Fibroblast of mammary gland (primary cell): ENCODE data around the gene ATP2C2.
"Not testable (repeated sequence)": the region's sequence is repeated elsewhere in the genome, so short reads cannot be mapped to it uniquely, and the experiment has no call there.

ENCODE experiments used
- DNase-seq: peaks from one replicate; pipeline ENCODE4 v3.0.0-alpha.2; 2010; ENCODE audit warnings: low read depth
- H3K4me3 ChIP-seq: 2 replicates; pipeline ENCODE4 v1.5.1; 2011; ENCODE audit warnings: low read depth, mild to moderate bottlenecking, low read length, moderate library complexity; ENCODE audit not compliant: control insufficient read depth
- CTCF ChIP-seq: conservative IDR thresholded peaks from 2 replicates; pipeline ENCODE4 v1.5.1; 2011; ENCODE audit warnings: low read depth, low read length, inconsistent platforms; ENCODE audit not compliant: control insufficient read depth, insufficient read depth

The ATP2C2 gene

DNA sequence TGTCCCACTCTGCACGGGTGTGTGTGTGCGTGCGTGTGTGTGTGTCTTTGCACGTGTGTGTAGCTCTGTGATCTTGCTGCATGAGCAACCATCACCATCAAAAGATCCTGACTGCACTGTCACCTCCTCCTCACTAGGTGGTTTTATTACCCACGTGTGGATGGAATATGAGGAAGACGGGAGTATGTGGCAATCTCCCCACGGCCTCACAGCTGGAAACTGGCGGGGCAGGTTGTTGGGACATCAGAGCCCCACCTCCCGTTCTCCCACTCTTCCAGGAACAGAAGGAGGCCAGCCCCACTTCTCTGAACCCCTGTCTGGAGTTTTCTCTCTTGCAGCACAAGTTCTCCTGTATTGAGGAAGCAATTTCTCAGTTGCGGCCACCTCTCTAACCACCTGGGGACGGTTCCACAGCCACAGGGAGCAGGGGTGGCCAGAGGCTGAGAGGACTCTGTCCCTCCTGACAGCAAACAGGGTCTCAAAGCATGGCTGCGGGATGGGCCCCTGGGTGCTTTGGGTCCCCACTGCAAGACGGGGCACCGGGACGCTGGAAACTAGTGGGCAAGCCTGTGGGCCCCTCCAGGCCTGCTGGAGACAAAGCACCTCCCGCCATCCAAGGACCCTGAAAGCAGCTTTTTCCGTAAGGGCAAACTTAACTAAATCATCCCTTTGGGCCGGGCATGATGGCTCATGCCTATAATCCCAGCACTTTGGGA, 27.9 kb upstream of the ATP2C2 start:
- H3K4me3 ChIP-seq = no peak overlapping the region
- DNase-seq = peak; percentile 7
- TF ChIP-seq CTCF = no peak

DNA sequence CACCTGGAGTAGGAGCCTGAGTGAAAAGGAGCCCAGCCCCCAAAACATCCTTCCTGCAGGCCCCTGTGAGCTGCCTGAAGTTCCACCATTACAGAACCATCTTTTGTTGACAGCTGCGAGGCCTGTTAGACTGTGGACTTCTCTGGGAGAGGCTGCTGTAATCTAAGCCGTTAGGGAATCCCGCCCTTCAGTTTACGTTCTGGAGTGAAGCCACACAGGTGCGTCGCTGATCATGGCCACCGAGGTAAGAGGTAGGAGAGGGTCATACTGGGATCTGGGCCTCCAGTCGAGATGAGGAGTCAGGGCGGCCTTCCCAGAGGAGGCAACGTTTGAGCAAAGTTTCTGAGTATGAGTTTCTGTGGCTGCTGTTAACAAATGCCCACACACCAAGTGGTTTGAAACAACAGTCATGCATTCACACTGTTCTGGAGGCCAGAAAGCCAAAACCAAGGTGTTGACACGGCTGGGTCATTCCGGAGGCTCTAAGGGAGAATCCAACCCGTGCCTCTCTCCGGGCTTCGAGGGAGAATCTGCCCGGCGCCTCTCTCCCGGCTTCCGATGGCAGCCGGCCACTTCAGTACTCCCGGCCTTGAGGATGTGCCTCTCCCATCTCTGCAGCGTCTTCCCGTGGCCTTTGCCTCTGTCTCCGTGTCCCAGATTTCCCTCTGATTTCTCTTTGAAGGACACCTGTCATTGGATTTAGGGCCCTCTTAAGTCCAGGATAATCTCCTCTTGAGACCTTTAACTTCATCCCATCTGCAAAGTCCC, 26.6 kb upstream of the ATP2C2 start:
- no peak for TF ChIP-seq CTCF
- no peak overlapping the region for H3K4me3 ChIP-seq
- no peak for DNase-seq

- not testable (repeated sequence) for DNase-seq, H3K4me3 ChIP-seq
These were observed 24.5 kb upstream of the ATP2C2 start for GRCh38 chr16:84343800-84344199.

- no peak for DNase-seq
- no peak overlapping the region for H3K4me3 ChIP-seq
- TF ChIP-seq CTCF = no peak
These were observed 23.6 kb upstream of the ATP2C2 start for GRCh38 chr16:84344781-84345180.

GRCh38 chr16:84347161-84347560, 21.2 kb upstream of the ATP2C2 start:
- no peak for DNase-seq
- H3K4me3 ChIP-seq = no peak overlapping the region
- no peak for TF ChIP-seq CTCF

- H3K4me3 ChIP-seq = no peak overlapping the region
- DNase-seq = no peak
- no peak for TF ChIP-seq CTCF
These were observed 19.9 kb upstream of the ATP2C2 start for GRCh38 chr16:84348386-84348888.

- no peak for TF ChIP-seq CTCF
- DNase-seq = no peak
- H3K4me3 ChIP-seq = no peak overlapping the region
These were observed 18.3 kb upstream of the ATP2C2 start for GRCh38 chr16:84349862-84350684.
